Caco-2 (cell line): Measurements from ENCODE around the gene HNF1B. TPM values are rescaled to one million over a fixed set of nuclear protein-coding genes. Genes with fewer than 3 reads are reported as not detected.
"Not testable (repeated sequence)": the region's sequence is repeated elsewhere in the genome, so short reads cannot be mapped to it uniquely, and the experiment has no call there.

Experiments
- BruUV-seq: library from RNA; stranded (reverse); fragments of 400-500 nt; replicated peaks from 2 replicates; lab custom pipeline; 2021; lab: Mats Ljungman, UMichigan
- CTCF ChIA-PET: fragments of 300-600 bp; sonication (Branson Sonifier 250); formaldehyde crosslinking; loops from one replicate; lab custom pipeline; 2022; ENCODE audit warnings: antibody characterized with exemption; lab: Charles Lee
- POLR2A ChIA-PET: fragments of 300-600 bp; sonication (Branson Sonifier 250); formaldehyde crosslinking; loops from one replicate; lab custom pipeline; 2022; ENCODE audit warnings: antibody characterized with exemption; lab: Charles Lee
- DNase-seq, 2 experiments: peaks; one replicate each; pipeline versions ENCODE4 v3.0.0 to v3.0.0-alpha.2; 2020 to 2022
- H3K27me3 ChIP-seq: replicated peaks from 2 replicates; pipeline ENCODE4 v1.6.0; 2011; ENCODE audit warnings: low read length; ENCODE audit not compliant: control insufficient read depth, insufficient read depth
- H3K36me3 ChIP-seq: 2 replicates; pipeline ENCODE4 v1.5.1; 2011; ENCODE audit warnings: low read length; ENCODE audit not compliant: control insufficient read depth, insufficient read depth
- H3K4me1 ChIP-seq: fragments of 250-450 bp; sonication (Bioruptor Pico); 2 replicates; pipeline ENCODE4 v1.5.1; 2020; ENCODE audit warnings: mild to moderate bottlenecking
- H3K4me3 ChIP-seq: 2 replicates; pipeline ENCODE4 v1.5.1; 2011; ENCODE audit warnings: low read depth, mild to moderate bottlenecking, control low read depth, low read length
- H3K9me3 ChIP-seq: fragments of 250-450 bp; sonication (Bioruptor Pico); 2 replicates; pipeline ENCODE4 v1.5.1; 2020; ENCODE audit warnings: mild to moderate bottlenecking, moderate library complexity
- H3K27ac Mint-ChIP-seq: one replicate; pipeline ENCODE4 v1.8.0; 2022; ENCODE audit warnings: mixed read lengths; ENCODE audit not compliant: unreplicated experiment
- H3K27me3 Mint-ChIP-seq: one replicate; pipeline ENCODE4 v1.8.0; 2022; ENCODE audit warnings: mixed read lengths; ENCODE audit not compliant: insufficient read depth, unreplicated experiment
- H3K36me3 Mint-ChIP-seq: one replicate; pipeline ENCODE4 v1.8.0; 2022; ENCODE audit warnings: mild to moderate bottlenecking, mixed read lengths; ENCODE audit not compliant: insufficient read depth, unreplicated experiment
- H3K4me1 Mint-ChIP-seq: one replicate; pipeline ENCODE4 v1.8.0; 2022; ENCODE audit warnings: low read depth, mixed read lengths; ENCODE audit not compliant: unreplicated experiment
- H3K4me3 Mint-ChIP-seq: one replicate; pipeline ENCODE4 v1.8.0; 2022; ENCODE audit warnings: mild to moderate bottlenecking, moderate library complexity, mixed read lengths; ENCODE audit not compliant: unreplicated experiment
- H3K9me3 Mint-ChIP-seq: one replicate; pipeline ENCODE4 v1.8.0; 2022; ENCODE audit warnings: mixed read lengths; ENCODE audit not compliant: unreplicated experiment
- intact Hi-C: fragments of 100-400 bp; cut with micrococcal nuclease; formaldehyde crosslinking; loops from one replicate; pipeline ENCODE4 v1.10.0; 2022; ENCODE audit not compliant: unreplicated experiment
- total RNA-seq: library from RNA; stranded (reverse); gene quantifications from 2 replicates; pipeline ENCODE4 v1.2.3, GENCODE V29; 2022
- TF ChIP-seq, protein P1 (sequence below), 2 experiments: fragments of 200-600 bp in 1 of 2; IDR thresholded peaks; 1 replicate in 1 of 2; 2 replicates in 1 of 2; pipeline versions ENCODE4 v1.5.1 to v1.8.0; 2011 to 2022; ENCODE audit warnings: antibody characterized with exemption in 1 of 2, control low read depth in 1 of 2, inconsistent platforms in 1 of 2, low read depth in 1 of 2, low read length in 1 of 2, mild to moderate bottlenecking in 1 of 2, moderate library complexity in 1 of 2; ENCODE audit not compliant: insufficient read depth in 1 of 2, severe bottlenecking in 1 of 2, unreplicated experiment in 1 of 2

The HNF1B gene
- total RNA-seq, 1 experiment from 2014 or later: 36.9 TPM

DNA sequence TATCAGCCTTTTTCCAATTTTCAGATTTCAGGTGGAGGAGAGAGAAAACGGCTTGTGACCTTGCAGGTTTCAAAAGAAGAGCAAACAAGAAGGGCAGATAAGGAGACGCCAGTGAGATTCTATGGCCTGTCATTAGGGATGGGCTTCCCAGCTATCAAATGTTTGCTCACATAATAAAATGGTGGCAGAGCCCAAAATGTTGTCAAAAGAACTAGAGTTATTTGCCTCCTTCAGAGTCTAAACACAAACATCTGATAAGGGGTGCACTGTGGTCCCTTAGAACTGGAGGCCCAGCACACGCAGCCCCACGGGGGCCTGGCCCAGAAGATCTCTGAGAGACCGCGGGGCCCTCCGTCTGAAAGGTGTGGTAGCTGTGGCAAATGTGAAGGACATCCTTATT is 55.5 kb downstream of the HNF1B start:
- H3K27me3 ChIP-seq: no peaks in the 10 kb centered on the region
- no peak overlapping the region for H3K4me3 ChIP-seq
- POLR2A ChIA-PET: interaction anchor here (0.8 to 1.7 kb wide), 3 partner anchors 18 to 56 kb away, joined by 3 to 8 read pairs (median 5); no protein-coding TSS in a partner anchor
- Mint-ChIP-seq H3K27me3 (no peaks in the 10 kb centered on the region), H3K27ac (peak overlapping the region; percentile 75), H3K4me3 (peak overlapping the region; percentile 47), H3K36me3 (peaks cover 42% of the 10 kb centered on the region), H3K4me1 (peaks cover 57% of the 10 kb centered on the region), H3K9me3 (no peaks in the 10 kb centered on the region)
- intact Hi-C loops: loop anchor here (1.0 kb wide), 3 partner anchors 18 to 45 kb away; no protein-coding TSS in a partner anchor
- DNase-seq: peak; percentile 84 to 90
- H3K4me1 ChIP-seq: peaks cover 71% of the 10 kb centered on the region
- peaks cover 2% of the 10 kb centered on the region for H3K36me3 ChIP-seq
- CTCF ChIA-PET: interaction anchor here (0.6 to 1.7 kb wide), 6 partner anchors 18 to 82 kb away, joined by 3 to 7 read pairs (median 4); no protein-coding TSS in a partner anchor
- BruUV-seq: no TSS peak
- no peaks in the 10 kb centered on the region for H3K9me3 ChIP-seq
- TF ChIP-seq, protein P1, sequence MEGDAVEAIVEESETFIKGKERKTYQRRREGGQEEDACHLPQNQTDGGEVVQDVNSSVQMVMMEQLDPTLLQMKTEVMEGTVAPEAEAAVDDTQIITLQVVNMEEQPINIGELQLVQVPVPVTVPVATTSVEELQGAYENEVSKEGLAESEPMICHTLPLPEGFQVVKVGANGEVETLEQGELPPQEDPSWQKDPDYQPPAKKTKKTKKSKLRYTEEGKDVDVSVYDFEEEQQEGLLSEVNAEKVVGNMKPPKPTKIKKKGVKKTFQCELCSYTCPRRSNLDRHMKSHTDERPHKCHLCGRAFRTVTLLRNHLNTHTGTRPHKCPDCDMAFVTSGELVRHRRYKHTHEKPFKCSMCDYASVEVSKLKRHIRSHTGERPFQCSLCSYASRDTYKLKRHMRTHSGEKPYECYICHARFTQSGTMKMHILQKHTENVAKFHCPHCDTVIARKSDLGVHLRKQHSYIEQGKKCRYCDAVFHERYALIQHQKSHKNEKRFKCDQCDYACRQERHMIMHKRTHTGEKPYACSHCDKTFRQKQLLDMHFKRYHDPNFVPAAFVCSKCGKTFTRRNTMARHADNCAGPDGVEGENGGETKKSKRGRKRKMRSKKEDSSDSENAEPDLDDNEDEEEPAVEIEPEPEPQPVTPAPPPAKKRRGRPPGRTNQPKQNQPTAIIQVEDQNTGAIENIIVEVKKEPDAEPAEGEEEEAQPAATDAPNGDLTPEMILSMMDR (IDR thresholded peaks at IDR 0.05; ENCODE audit: insufficient read depth in 1 of 2, low read depth in 1 of 2, low read length in 1 of 2, severe bottlenecking in 1 of 2, unreplicated experiment in 1 of 2): no peak

GRCh38 chr17:37683454-37683984 is 61.3 kb downstream of the HNF1B start:
- Mint-ChIP-seq H3K4me3 (peak overlapping the region; percentile 0), H3K9me3 (peaks cover 23% of the 10 kb centered on the region), H3K4me1 (peaks cover 39% of the 10 kb centered on the region), H3K27me3 (no peaks in the 10 kb centered on the region), H3K36me3 (peaks cover 25% of the 10 kb centered on the region), H3K27ac (peak overlapping the region; percentile 36)
- H3K27me3 ChIP-seq: no peaks in the 10 kb centered on the region
- intact Hi-C loops: no loop called here
- BruUV-seq: no TSS peak
- ChIA-PET POLR2A (interaction anchor here (1.4 kb wide), 1 partner anchor 12 kb away, joined by 5 read pairs; no protein-coding TSS in a partner anchor), CTCF (interaction anchor here (0.6 kb wide), 1 partner anchor 34 kb away, joined by 7 read pairs; no protein-coding TSS in a partner anchor)
- TF ChIP-seq, protein P1 (IDR thresholded peaks at IDR 0.05; ENCODE audit: insufficient read depth in 1 of 2, low read depth in 1 of 2, low read length in 1 of 2, severe bottlenecking in 1 of 2, unreplicated experiment in 1 of 2): no peak
- H3K9me3 ChIP-seq: peaks cover 3% of the 10 kb centered on the region; the same call in 1 of the 2 replicates
- no peak overlapping the region for H3K4me3 ChIP-seq
- DNase-seq: peak; percentile 36 to 66
- peaks cover 2% of the 10 kb centered on the region for H3K36me3 ChIP-seq
- peaks cover 41% of the 10 kb centered on the region for H3K4me1 ChIP-seq

DNA sequence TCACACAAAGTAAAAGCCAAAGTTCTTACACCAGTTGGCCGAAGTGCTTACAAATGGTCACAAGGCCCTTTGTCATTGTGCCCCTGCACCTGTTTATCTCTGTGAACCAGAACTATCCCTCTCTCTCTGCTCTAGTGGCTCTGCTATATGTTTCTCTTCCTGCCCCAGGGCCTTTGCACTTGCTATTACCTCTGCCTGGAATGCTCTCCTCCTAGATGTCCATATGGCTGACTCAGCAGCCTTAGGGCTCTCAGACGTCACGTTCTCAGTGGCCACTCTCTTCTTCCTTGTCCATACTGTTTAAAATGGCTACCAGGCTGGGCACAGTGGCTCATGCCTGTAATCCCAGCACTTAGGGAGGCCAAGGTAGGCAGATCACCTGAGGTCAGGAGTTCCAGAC is 62.9 kb downstream of the HNF1B start:
- H3K36me3 Mint-ChIP-seq: peaks cover 19% of the 10 kb centered on the region
- ChIA-PET CTCF (no interaction called here), POLR2A (no interaction called here)
- H3K9me3 ChIP-seq: peaks cover 6% of the 10 kb centered on the region; the same call in 1 of the 2 replicates
- peaks cover 29% of the 10 kb centered on the region for H3K9me3 Mint-ChIP-seq
- no TSS peak for BruUV-seq
- no peaks in the 10 kb centered on the region for H3K27me3 ChIP-seq
- no peak overlapping the region for H3K4me3 ChIP-seq
- no peak for DNase-seq
- H3K4me3 Mint-ChIP-seq: no peak overlapping the region
- peak overlapping the region; percentile 70 for H3K27ac Mint-ChIP-seq
- no peaks in the 10 kb centered on the region for H3K27me3 Mint-ChIP-seq
- no peaks in the 10 kb centered on the region; the same call in 1 of the 2 replicates for H3K36me3 ChIP-seq
- peaks cover 42% of the 10 kb centered on the region for H3K4me1 Mint-ChIP-seq
- TF ChIP-seq, protein P1 (IDR thresholded peaks at IDR 0.05; ENCODE audit: insufficient read depth in 1 of 2, low read depth in 1 of 2, low read length in 1 of 2, severe bottlenecking in 1 of 2, unreplicated experiment in 1 of 2): no peak
- peaks cover 45% of the 10 kb centered on the region for H3K4me1 ChIP-seq
- intact Hi-C loops: no loop called here

GRCh38 chr17:37679995-37680394 is 64.9 kb downstream of the HNF1B start:
- H3K27me3 ChIP-seq, H3K4me3 Mint-ChIP-seq, BruUV-seq, H3K27me3 Mint-ChIP-seq, CTCF ChIA-PET, H3K9me3 ChIP-seq, POLR2A ChIA-PET, DNase-seq, H3K27ac Mint-ChIP-seq, H3K36me3 ChIP-seq, H3K4me3 ChIP-seq: not testable (repeated sequence)
- peaks cover 25% of the 10 kb centered on the region for H3K36me3 Mint-ChIP-seq
- peaks cover 29% of the 10 kb centered on the region for H3K9me3 Mint-ChIP-seq
- peaks cover 58% of the 10 kb centered on the region for H3K4me1 ChIP-seq
- intact Hi-C loops: loop anchor here (10.0 kb wide), 1 partner anchor 55 kb away; no protein-coding TSS in a partner anchor
- H3K4me1 Mint-ChIP-seq: peaks cover 57% of the 10 kb centered on the region
